ENCODE data around the gene PTGES3L. TPM values are rescaled to one million over a fixed set of nuclear protein-coding genes. Genes with fewer than 3 reads are reported as not detected.
"Not testable (repeated sequence)": the region's sequence is repeated elsewhere in the genome, so short reads cannot be mapped to it uniquely, and the experiment has no call there.

The PTGES3L gene
- polyA plus RNA-seq, 12 donors, result 17.2 to 89.5 (median 67.5) TPM; not detected in 1

DNA sequence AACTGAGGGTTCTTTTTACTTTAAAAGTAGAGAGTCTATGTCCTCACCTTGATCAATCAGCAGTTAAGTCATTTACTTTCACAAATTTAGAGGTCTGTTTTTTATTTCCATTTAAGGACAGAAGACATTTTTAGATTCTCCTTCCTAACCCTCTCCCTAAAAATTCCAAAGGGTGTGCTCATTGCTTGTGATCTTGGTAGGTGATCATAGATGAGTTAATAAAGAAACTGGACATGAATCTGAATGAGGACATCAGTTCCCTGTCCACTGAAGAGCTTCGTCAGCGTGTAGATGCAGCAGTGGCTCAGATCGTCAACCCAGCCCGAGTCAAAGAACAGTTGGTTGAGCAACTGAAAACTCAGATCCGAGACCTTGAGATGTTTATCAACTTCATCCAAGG, 9.3 kb upstream of the PTGES3L start:
- no peak for DNase-seq

DNA sequence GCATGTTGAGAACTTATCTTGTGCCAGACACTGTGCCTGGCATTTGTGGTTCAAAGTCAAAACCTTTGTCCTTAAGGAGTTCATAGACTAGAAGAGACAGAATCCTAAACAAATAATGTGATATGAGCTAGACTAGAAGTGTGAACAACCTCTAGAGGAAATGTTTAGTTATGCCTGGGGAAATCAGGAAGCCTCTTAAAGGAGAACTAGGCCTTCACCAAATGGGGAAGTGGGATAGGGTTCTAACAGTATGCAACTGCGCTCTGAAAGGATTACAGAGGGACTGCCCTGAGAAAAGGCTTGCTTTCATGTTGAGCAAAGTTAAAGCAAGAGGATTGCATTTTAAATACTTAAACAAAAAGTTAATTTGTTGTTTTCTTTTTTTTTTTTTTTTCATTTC, 5.3 kb upstream of the PTGES3L start:
- DNase-seq, result no peak

- no peak for DNase-seq
Observed at GRCh38 chr17:42982266-42982665, 2.4 kb upstream of the PTGES3L start.

DNA sequence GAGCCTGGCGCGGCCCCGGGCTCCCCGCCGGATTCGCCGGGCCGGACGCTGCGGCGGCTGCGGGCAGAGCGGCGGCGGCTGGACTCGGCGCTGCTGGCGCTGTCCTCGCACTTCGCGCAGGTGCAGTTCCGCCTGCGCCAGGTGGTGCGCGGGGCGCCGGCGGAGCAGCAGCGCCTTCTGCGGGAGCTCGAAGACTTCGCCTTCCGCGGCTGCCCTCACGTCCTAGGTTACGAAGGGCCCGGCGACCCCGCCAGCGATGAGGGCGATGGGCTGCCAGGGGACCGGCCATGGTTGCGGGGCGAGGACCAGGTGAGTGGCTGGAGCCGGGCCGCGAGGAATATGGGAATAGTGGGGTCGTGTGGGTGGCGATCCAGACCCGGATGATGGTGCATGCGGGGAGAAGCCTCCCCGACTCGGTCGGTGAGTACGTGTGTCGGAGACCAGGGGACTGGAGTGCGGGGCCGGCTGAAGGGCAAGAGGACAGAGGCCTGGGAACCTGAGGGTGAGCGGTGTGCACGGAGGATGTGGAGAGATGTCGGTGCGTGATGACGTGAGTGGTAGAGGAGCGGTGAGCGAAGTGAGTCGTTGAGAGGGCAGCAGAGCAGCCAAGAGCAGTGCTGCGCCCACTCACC, 1.0 kb upstream of the PTGES3L start:
- peak; percentile 14 for DNase-seq

DNA sequence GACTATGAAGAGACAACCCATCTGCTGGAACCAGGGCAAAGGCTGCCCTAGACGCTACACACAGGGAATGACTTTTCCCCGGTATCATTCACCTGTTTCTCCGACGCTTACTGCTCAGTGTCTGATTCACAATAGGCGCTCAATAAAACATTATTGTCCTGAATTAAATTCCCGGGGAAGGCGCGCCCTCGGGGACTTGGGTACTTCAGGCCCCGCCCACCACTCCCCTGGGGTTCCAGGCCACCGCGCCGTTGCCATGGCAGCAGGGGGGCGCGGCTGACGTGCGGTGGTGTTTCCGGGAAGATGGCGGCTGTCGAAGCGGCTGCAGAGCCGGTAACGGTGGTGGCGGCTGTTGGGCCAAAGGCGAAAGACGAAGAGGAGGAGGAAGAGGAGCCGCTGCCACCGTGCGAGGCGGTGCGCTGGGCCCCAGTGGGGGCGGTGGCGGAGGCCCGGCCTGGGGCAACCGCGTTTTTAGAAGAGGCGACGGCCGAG, 440 bp upstream of the PTGES3L start, which contains the start of gene RUNDC1:
Gene RUNDC1, plus strand, starts transcription at position 292 of the 492 bp plus-strand sequence. Its CDS starts 12 bp downstream, at position 304.
- DNase-seq, result peak; percentile 87

- DNase-seq, result not testable (repeated sequence)
Observed at GRCh38 chr17:42975701-42976100, 4.2 kb downstream of the PTGES3L start.

DNA sequence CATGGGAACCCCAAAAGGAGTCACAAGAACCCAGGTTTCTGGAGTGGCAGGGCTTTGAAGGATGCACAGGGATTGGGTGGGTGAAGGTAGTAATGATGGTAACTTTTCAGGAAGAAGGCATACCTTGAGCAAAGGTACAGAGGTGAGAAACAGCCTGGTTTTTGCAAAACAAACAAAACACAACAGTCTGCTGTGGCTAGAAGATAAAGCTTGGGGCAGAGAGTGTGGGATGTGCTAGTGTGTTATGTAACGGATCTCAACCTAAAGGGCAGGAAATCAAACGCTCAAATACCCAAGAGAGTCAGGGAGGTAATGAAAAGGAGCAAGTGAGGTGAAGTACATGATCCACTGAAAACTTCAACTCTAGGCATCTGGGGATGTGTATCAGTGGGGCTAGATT, 4.6 kb downstream of the PTGES3L start:
- DNase-seq, result no peak

- DNase-seq, result not testable (repeated sequence)
Observed at GRCh38 chr17:42973323-42973722, 6.6 kb downstream of the PTGES3L start.

- no peak for DNase-seq
Observed at GRCh38 chr17:42971589-42971988, 8.3 kb downstream of the PTGES3L start.

DNA sequence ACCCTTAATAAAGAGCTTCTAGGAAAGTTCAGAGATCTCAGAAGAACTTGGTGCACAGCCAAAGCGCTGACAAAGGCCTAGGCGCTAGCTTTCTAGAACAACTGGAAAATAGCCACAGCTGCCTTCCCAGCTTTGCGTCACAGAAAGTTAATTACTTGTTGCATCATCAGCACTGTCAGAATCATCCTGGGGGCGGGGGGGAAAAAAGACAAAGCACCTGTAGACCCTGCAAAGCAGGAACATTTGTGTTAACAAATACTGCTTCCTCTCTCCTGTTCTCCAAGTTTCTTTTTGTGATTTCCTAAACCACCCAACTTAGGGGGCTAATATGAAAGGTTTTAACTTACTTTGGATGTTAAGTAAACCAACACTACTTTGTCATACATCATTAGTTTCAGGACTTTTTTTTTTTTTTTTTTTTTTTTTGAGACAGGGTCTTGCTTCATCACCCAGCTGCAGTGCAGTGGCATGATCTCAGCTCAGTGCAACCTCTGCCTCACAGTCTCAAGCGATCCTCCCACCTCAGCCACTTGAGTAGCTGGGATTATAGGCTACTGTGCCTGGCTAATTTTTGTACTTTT, 10.8 kb downstream of the PTGES3L start:
- DNase-seq, result no peak

DNA sequence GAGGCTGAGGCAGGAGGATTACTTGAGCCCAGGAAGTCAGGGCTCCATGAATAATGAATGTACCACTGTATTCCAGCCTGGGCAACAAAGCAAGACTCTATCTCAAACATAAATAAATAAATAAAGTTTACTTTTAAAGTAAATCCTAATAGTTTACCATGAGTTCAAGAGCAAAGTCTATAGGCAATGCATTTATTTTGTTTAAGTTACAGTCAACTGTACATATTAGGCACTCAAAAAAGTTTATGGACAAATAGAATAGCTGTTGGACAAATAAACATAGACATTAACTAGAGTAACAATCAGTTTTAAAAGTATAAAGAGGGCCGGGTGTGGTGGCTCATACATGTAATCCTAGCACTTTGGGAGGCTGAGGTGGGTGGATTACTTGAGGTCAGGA, 12.0 kb downstream of the PTGES3L start:
- DNase-seq, result no peak

- DNase-seq, result peak; percentile 95
Observed at GRCh38 chr17:42964161-42964932, 15.5 kb downstream of the PTGES3L start, which contains the start of gene AARSD1. TSS of gene AARSD1 (minus strand) at chr17:42964454. CDS start at chr17:42964440, 14 bp downstream.

GRCh38 chr17:42953669-42954068, 26.2 kb downstream of the PTGES3L start:
- DNase-seq, result no peak

GRCh38 chr17:42950044-42950783, 29.7 kb downstream of the PTGES3L start:
- DNase-seq, result no peak

DNA sequence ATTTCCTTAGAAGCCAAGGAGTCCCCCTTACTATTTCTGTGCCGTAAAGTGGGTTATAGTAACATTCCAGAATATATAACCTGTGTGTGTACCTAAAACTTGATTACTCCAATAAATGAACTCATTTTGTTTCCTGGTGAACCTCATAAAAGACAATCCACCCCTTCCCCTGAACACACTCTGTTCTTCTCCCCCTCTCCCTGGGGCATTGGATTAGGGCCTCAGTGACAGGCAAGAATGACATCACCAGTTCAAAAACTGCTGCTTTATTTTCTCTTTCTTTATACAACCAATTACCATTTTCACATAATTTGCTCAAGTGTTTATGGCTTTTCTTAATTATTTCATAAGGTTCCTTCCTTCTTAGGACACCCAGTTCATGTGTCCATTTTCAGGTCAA, 33.1 kb downstream of the PTGES3L start:
- no peak for DNase-seq

GRCh38 chr17:42944211-42944610, 35.7 kb downstream of the PTGES3L start:
- no peak for DNase-seq

GRCh38 chr17:42937712-42938596, 41.9 kb downstream of the PTGES3L start:
- peak; percentile 46 for DNase-seq

- no peak for DNase-seq
Observed at GRCh38 chr17:42929497-42929844, 50.4 kb downstream of the PTGES3L start.

DNA sequence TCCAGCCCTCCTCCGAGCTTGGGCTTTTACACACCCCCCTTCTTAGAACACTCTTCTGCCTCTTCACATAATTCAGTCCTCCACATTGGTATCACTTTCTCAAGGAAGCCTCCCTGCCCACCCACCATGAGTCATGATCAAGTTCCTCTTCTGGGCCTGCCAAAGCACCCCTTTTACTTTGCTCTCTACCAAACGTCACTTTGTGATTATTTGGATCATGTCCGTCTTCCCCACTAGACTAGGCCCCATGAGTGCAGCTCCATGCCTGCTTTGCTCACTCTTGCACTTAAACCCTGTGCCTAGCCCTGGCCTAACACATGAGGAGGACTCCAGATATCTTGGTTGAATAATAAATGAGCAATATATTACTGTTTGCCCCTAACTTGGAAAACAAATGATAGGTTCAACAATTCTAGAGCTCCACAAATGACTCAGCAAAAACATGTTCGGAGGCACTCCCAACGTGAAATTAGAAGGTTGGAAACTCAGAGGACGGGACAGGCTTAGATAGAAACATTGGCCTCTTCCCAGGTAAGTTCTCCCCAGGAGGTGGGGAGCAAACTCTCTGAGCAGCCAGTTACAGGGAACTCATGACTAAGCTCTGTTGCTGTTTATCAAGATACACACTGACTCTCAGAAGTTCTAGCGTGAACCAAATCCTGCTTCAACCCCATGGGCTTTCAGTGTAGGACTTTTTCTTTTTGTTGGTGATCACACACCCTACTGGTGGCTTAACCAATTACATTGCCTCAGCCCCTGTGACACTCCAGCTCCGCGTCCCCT, 51.0 kb downstream of the PTGES3L start:
- peak; percentile 35 for DNase-seq

- DNase-seq, result no peak
Observed at GRCh38 chr17:42924891-42925290, 55.0 kb downstream of the PTGES3L start.
